GM18511 (cell line): ENCODE data around the gene POLA1.

ENCODE experiments used
- ATAC-seq: cut with Tn5 transposase; IDR thresholded peaks from one replicate; pipeline ENCODE4 v1.9.1; 2021; ENCODE audit warnings: mild to moderate bottlenecking, moderate library complexity; ENCODE audit not compliant: unreplicated experiment

The POLA1 gene

GRCh38 chrX:25006586-25007058 lies 312.9 kb downstream of the POLA1 start:
- no peak for ATAC-seq

- ATAC-seq, result no peak
These were observed 313.6 kb downstream of the POLA1 start for GRCh38 chrX:25007059-25008053.

DNA sequence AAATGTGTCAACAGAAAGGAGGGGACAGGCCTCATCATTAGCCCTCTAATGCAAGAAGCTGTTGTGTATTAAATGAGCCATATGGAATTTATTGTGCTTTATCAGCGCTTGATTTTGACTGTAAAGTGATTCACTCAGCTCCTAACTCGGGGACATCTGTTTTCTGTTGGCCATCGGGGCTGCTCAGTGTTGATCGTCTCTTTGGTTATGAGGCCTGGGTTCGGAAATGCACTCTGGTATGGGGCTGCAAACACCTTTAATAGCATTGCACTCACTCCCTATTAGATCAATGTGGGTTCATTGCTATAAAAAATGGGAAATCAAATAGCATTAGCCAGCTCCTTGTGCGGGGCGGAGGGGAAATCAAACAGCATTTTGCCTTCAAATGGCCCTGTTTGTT lies 315.7 kb downstream of the POLA1 start:
- ATAC-seq, result no peak

- no peak for ATAC-seq
These were observed 317.3 kb downstream of the POLA1 start for GRCh38 chrX:25010784-25011588.

GRCh38 chrX:25011589-25012432 lies 318.1 kb downstream of the POLA1 start:
- no peak for ATAC-seq

GRCh38 chrX:25012433-25012735 lies 318.7 kb downstream of the POLA1 start:
- no peak for ATAC-seq

DNA sequence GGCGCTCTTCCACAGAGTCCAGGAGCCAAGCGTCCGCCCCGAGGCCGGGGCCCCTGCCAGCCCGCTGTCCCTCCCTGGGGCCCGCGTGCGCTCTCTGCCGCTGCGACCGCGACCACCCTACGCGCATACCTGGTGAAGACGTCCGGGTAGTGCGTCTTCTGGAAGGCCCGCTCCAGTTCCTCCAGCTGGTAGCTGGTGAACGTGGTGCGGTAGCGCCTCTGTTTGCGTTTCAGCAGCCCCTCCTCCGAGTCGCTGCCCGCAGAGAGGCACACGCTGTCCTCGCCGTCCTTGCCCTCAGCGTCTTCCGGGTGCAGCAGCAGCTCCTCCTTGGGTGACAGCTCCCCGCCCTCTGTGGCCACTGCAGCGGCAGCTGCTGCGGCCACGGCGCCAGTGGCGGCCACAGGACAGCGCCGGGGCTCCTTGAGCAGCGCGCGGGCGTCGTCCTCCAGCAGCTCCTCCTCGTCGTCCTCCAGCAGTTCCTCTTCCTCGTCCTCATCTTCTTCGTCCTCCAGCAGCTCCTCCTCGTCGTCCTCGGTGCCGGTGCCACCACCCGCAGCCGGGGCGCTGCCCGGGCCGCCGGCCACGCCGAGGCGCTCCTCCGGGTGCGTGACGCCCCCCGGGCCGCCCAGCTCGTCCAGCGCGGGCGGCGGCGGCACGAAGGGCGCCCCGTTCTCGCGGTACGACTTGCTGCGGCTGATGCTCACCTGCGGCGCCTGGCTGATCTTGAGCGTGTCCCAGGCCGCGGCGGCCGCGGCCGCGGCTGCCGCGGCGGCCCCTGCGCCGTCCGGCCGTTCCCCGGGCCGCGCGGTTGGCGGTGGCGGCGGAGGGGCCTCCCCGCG lies 319.3 kb downstream of the POLA1 start:
- no peak for ATAC-seq

DNA sequence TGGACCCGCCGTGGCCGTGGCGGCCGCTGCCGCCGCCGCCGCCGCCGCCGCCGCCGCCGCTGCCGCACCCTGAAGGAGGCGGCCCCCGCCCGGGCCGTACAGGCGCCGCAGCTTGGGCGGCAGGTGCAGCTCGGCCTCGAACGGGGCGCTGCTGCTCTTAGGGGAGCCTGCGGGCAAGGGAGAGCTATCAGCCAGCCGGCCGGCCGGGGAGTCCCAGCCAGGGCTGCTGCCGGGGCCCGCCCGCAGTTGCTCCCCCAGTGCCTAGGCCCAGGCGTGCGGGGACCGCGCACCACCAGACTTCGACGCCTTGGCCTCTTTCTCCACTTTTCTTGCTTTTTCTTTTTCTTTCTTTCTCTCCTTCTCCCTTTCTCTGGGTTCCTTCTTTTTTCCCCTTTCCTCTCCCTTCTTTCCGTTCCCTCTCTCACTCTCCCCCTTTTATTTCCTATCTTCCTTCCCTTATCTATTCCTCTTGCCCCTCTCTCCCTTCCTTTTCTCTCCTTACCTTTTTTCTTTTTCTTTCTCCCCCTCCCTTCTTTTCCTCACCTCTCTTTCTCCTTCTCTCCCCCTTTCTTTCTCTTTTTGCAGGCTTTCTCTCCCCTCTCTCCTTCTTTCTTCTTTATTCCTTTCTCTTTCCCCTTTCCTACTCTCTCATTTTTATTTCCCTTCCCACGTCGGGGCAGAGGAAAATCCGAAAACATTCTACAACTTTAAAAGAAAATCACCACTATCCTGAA lies 320.1 kb downstream of the POLA1 start:
- ATAC-seq, result no peak

DNA sequence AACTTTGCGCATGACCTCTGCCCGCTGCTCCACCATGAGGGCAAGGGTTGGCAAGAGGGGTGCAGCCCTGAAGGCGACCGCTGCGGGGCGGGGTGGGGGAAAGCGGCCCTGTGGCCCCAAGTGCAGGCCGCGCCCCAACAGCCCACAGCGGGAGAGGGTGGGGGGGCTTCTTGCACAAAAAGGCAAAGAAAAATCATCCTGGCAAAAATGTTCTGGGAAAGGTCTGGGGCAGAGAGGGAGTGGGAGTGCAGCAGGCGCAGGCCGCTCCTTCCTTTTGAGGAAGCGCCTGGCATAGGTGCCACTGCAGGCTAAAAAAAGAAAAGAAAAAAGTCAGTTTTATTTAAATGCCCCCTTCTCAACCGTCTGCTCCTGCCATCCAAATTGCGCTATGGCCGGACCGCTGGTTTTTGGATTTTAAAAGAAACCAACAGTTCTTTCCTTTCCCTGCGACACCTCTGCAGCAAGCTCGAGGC lies 320.7 kb downstream of the POLA1 start:
- ATAC-seq, result no peak

- no peak for ATAC-seq
These were observed 322.0 kb downstream of the POLA1 start, which contains the start of gene ARX for GRCh38 chrX:25015486-25016360. Gene ARX, minus strand, starts transcription at chrX:25015965. Its CDS starts 228 bp downstream, at chrX:25015737.

DNA sequence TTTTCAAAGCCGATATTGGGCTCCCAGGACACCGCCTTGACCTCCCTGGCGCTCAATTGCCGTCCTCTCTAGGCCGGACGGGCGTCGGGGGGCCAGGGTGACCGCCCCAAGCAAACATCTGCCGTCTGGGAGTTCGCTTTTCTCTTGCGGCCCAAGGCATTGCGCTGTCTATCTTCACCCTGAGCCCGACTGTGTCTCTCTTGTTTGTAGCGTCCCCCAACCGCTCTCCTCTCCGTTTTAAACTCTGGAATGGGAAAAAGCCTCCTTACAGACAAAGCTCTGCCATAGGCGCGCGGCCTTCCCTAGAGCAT lies 322.6 kb downstream of the POLA1 start:
- no peak for ATAC-seq

- ATAC-seq, result no peak
These were observed 323.4 kb downstream of the POLA1 start for GRCh38 chrX:25016938-25017598.

DNA sequence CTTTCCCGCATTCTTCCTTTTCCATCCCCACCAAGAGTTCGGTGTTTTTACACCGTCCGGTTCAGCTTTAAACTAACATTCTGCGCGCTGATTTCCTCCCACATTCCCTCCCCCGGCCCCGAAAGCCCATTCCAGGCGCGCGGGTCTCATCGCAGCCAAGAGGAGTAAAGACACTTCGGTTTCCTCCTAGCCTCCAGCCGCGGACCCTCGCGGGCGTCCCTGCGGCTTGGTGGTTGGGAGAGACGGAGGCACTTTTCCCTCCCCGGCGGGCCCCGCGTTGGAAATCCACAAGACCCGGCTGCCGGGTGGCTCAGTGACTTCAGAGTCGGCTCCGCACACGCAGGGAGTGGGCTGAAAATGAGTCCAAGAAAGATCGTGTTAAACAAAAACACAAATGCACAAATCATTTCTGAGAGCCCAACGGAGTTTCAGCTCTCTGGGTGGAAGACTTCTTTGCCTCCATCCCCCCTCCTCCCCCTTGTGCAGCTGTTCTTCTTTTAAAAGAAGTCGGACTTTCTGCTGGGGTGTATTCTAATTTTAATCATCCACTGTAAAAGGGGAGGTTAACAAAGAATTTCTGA lies 324.0 kb downstream of the POLA1 start:
- no peak for ATAC-seq

DNA sequence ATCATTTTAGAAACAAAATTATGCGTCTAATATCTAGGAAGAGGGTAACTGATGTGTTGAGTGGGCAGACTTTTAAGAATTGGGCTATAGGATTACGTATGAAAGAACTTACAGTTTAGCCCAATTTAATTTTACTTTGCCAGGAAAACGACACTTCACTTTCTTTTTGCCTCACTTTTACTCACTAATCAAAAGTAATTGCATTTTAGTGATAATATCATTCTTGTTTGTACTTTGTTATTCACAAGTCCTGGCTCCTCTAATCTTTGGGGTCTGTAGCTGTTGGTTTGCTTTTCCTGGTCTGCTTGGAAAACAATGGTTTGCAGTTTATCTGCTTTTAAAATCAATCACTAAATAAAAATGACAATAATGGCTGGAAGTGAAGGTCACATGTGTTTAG lies 325.0 kb downstream of the POLA1 start:
- no peak for ATAC-seq

- ATAC-seq, result no peak
These were observed 326.1 kb downstream of the POLA1 start for GRCh38 chrX:25019707-25020390.

DNA sequence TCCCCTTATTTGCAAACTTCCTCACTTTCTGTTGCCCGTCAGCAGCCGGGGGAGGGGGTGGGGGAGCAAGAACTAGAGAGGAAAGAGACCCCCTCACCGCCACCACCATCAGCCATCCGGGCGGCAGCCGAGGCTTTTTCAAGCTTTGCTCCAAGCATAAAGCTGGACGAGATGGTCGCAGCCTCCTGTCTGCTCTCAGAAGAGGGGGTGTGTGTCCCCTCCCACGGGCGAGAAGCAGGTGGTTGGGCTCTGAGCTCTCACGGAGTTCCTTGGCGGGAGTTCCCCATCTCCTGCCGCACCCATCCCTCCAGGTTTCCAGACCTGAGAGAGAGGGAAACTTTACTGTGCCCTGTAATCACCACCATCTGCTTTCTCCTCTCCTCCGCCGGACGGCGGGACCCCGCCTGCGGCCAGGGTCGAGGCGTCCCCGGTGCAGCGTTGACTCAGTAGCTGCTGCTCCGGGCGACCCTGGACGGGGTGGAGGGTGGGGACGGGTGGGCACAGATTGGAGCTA lies 326.7 kb downstream of the POLA1 start:
- peak; percentile 21 for ATAC-seq
